Lower leg skin (tissue), 3 donors: ENCODE measurements around the gene TSPAN15.

Source experiments
- POLR2A ChIP-seq, 2 donors: fragments of 450-650 bp; IDR thresholded peaks; one replicate each; pipeline ENCODE4 v1.6.1; 2016 to 2017; ENCODE audit warnings: antibody characterized with exemption in 2 of 2, mild to moderate bottlenecking in 1 of 2, moderate library complexity in 1 of 2
- TF ChIP-seq, protein P1 (sequence below), 3 donors: fragments of 450-650 bp; IDR thresholded peaks; one replicate each; pipeline ENCODE4 v1.5.1; 2016; ENCODE audit warnings: antibody characterized with exemption in 3 of 3, mild to moderate bottlenecking in 3 of 3, moderate library complexity in 2 of 3

DNA sequence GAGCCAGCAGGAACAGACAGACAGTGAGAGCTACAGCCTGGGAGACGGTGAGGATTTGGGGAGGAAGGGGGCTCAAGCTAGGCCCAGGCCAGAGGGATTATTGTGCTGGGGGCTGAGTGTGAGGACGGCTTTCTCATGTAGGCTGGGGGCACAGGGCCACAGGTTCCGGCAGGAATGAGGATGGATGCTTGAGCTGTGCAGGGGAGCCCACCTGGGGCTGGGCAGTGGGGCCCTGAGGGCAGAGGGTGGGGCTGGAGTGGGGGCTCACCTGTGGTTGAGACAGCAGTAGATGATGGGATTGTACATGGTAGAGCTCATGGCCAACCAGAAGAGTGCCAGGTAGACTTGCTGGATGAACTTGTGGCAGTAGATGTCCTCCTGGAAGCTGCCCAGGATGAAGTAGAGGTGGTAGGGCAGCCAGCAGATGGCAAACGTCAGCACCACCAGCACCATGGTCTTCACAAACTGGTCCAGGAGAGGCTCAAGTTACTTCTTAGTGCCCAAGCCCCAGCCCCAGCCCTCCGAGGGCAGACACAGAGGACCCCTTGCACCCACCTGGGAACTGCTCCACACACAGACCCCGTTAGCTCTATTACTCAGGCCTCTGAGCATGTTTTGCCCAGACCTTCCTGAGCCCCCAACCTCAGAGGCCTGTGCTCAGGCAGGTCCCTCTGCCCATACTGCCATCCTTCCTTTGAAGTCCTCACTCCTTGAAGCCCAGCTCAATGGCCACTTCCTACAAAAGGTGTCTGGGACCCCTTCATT lies 44.3 kb upstream of the TSPAN15 start:
- TF ChIP-seq, protein P1, sequence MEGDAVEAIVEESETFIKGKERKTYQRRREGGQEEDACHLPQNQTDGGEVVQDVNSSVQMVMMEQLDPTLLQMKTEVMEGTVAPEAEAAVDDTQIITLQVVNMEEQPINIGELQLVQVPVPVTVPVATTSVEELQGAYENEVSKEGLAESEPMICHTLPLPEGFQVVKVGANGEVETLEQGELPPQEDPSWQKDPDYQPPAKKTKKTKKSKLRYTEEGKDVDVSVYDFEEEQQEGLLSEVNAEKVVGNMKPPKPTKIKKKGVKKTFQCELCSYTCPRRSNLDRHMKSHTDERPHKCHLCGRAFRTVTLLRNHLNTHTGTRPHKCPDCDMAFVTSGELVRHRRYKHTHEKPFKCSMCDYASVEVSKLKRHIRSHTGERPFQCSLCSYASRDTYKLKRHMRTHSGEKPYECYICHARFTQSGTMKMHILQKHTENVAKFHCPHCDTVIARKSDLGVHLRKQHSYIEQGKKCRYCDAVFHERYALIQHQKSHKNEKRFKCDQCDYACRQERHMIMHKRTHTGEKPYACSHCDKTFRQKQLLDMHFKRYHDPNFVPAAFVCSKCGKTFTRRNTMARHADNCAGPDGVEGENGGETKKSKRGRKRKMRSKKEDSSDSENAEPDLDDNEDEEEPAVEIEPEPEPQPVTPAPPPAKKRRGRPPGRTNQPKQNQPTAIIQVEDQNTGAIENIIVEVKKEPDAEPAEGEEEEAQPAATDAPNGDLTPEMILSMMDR (IDR thresholded peaks at IDR 0.05) = no peak
- TF ChIP-seq POLR2A (IDR thresholded peaks at IDR 0.05) = no peak
